ENCODE measurements around the gene PPP6R2.

PPP6R2 gene

GRCh38 chr22:50439314-50439870 is 96.3 kb downstream of the PPP6R2 start:
- no peak overlapping the region for H3K27ac ChIP-seq
- TF ChIP-seq CTCF (conservative IDR thresholded peaks at IDR 0.05) (no peak), ZFX (IDR thresholded peaks at IDR 0.05) (no peak)

- H3K27ac ChIP-seq, result no peak overlapping the region
- no peak for TF ChIP-seq CTCF (conservative IDR thresholded peaks at IDR 0.05)
- no peak for TF ChIP-seq ZFX (IDR thresholded peaks at IDR 0.05)
Measured at GRCh38 chr22:50439871-50440331, 96.8 kb downstream of the PPP6R2 start.

- TF ChIP-seq CTCF (conservative IDR thresholded peaks at IDR 0.05), result no peak
- TF ChIP-seq ZFX (IDR thresholded peaks at IDR 0.05), result no peak
Measured at GRCh38 chr22:50440544-50441249, 97.6 kb downstream of the PPP6R2 start.

GRCh38 chr22:50441428-50441993 is 98.4 kb downstream of the PPP6R2 start:
- no peak overlapping the region for H3K27ac ChIP-seq
- TF ChIP-seq ZFX (IDR thresholded peaks at IDR 0.05), result no peak
- no peak for TF ChIP-seq CTCF (conservative IDR thresholded peaks at IDR 0.05)

More at GRCh38 chr22:50440544-50441249, 97.6 kb downstream of the PPP6R2 start:
- H3K27ac ChIP-seq, result no peak overlapping the region

GRCh38 chr22:50443197-50443596 is 100.1 kb downstream of the PPP6R2 start:
- no peak for TF ChIP-seq ZFX (IDR thresholded peaks at IDR 0.05)
- no peak for TF ChIP-seq CTCF (conservative IDR thresholded peaks at IDR 0.05)
- H3K27ac ChIP-seq, result no peak overlapping the region

GRCh38 chr22:50443801-50444625 is 100.9 kb downstream of the PPP6R2 start:
- no peak overlapping the region for H3K27ac ChIP-seq
- TF ChIP-seq ZFX (IDR thresholded peaks at IDR 0.05) (no peak), CTCF (conservative IDR thresholded peaks at IDR 0.05) (no peak)

Measured in C4-2B (cell line).